Activated CD4-positive, CD25-positive, alpha-beta regulatory T cell treated with anti-CD3 and anti-CD28 coated beads, Interleukin-2, amount 50 U/mL, for 16 hours (primary cell): ENCODE results near the gene DHX29.
"Not testable (repeated sequence)": the region's sequence is repeated elsewhere in the genome, so short reads cannot be mapped to it uniquely, and the experiment has no call there.

Experiments
- DNase-seq: peaks from one replicate; pipeline ENCODE4 v3.0.0-alpha.2; 2020; ENCODE audit warnings: low read depth, low spot score

The DHX29 gene, protein sequence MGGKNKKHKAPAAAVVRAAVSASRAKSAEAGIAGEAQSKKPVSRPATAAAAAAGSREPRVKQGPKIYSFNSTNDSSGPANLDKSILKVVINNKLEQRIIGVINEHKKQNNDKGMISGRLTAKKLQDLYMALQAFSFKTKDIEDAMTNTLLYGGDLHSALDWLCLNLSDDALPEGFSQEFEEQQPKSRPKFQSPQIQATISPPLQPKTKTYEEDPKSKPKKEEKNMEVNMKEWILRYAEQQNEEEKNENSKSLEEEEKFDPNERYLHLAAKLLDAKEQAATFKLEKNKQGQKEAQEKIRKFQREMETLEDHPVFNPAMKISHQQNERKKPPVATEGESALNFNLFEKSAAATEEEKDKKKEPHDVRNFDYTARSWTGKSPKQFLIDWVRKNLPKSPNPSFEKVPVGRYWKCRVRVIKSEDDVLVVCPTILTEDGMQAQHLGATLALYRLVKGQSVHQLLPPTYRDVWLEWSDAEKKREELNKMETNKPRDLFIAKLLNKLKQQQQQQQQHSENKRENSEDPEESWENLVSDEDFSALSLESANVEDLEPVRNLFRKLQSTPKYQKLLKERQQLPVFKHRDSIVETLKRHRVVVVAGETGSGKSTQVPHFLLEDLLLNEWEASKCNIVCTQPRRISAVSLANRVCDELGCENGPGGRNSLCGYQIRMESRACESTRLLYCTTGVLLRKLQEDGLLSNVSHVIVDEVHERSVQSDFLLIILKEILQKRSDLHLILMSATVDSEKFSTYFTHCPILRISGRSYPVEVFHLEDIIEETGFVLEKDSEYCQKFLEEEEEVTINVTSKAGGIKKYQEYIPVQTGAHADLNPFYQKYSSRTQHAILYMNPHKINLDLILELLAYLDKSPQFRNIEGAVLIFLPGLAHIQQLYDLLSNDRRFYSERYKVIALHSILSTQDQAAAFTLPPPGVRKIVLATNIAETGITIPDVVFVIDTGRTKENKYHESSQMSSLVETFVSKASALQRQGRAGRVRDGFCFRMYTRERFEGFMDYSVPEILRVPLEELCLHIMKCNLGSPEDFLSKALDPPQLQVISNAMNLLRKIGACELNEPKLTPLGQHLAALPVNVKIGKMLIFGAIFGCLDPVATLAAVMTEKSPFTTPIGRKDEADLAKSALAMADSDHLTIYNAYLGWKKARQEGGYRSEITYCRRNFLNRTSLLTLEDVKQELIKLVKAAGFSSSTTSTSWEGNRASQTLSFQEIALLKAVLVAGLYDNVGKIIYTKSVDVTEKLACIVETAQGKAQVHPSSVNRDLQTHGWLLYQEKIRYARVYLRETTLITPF (N-terminal part only)

GRCh38 chr5:55307383-55308253, at the start of gene DHX29, which contains the start of gene MTREX:
Gene DHX29 (minus strand): TSS chr5:55307694. CDS start chr5:55307573, 121 bp downstream.
Gene MTREX (plus strand): TSS chr5:55307989. CDS start chr5:55308014, 25 bp downstream.
- DNase-seq, result peak; percentile 79

GRCh38 chr5:55356896-55357295, 49.4 kb upstream of the DHX29 start:
- DNase-seq, result no peak

DNA sequence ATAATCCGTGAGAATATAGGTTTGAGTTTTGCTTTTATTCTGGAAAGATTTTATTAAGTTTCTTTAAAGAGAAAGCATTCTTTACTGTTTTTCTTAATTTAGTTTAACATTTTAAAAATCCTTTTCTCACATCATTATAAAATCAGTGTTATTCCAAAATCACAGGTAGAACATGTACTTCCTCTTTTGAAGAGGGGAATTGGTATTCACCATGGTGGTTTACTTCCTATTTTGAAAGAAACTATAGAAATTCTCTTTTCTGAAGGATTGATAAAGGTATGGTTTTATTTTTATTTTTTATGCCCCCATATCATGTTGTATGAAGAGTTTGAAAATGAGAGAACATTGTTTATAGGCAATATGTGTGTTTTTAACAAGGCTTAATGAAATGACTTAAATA, 43.3 kb upstream of the DHX29 start:
- no peak for DNase-seq

DNA sequence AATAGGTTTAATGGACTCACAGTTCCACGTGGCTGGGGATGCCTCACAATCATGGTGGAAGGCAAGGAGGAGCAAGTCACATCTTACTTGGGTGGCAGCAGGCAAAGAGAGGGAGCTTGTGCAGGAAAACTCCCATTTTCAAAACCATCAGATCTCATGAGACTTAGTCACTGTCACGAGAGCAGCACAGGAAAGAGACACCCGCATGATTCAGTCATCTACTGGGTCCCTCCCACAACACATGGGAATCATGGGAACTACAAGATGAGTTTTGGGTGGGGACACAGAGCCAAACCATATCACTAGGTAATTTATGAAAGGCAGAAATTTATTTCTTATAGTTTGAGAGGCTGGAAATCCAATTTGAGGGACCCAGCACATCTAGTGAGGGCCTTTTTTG, 40.3 kb upstream of the DHX29 start:
- no peak for DNase-seq

- DNase-seq, result no peak
Observed at GRCh38 chr5:55345327-55345726, 37.8 kb upstream of the DHX29 start.

DNA sequence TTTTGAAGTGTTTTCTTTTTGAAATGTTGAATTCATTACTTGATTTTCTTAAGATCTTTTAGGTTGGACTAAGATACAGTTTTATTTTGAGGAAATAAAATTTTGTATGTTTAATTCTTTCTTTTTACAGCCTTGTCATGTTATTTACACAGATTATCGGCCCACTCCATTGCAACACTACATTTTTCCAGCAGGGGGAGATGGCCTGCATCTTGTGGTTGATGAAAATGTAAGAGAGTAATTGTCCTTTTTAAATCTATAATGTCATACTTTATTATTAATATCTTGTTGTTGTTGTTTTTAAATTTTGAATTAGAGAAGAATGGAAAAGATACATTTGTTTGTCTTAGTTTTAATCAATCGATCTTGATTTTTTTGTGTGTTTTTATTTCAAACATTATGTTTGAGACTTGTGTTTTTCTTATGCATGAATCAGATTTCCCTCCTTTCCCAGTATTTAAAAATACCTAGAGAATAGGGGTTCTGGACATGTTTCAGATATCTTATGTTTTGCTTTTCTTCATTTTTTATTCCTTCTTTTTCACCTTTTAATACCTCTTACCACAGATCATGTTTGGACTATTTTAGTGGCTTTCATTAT, 37.0 kb upstream of the DHX29 start:
- DNase-seq, result peak; percentile 30

DNA sequence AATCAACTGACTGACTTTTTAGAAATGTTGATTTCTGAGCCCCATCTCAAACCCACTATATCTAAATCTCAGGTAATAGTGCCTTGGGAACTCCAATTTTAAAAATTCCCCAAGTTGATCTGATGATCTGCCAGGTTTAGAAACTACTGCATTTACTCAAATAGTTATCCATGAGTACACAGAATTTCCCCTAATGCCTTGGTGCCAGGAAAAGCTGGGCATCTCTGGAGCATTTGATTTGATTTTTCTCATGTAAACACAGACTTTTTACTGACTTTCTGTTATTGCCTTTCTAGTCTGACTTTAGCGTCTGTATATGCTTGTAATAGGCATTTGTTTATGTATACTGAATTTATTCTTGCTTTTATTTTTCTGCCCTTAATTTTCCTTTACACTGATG, 36.1 kb upstream of the DHX29 start:
- DNase-seq, result no peak

GRCh38 chr5:55343107-55343506, 35.6 kb upstream of the DHX29 start:
- DNase-seq, result no peak

- no peak for DNase-seq
Observed at GRCh38 chr5:55338810-55339243, 31.3 kb upstream of the DHX29 start.

DNA sequence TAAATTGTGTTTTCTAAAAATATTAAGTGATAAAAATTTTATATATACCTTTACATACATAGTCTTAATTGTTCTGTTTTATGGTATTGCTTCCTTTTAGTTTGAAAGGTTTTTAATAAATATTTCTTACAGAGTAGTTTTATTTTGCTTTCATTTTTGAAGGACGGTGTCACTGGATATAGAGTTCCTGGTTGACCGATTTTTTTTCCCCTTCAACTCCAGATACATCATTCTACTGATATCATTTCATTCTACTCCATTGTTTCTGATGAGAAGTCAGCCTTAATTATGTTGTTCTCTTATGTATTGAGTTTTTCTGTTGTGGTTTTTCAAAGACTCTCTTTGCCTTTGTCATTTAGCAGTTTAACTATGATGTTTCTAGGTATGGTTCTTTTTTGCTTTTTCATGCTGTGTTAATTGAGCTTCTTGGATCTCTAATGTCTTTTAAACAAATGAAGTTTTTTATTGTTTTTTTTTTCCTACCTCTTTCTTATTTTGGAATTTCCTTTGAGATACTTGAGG, 30.7 kb upstream of the DHX29 start:
- DNase-seq, result no peak

DNA sequence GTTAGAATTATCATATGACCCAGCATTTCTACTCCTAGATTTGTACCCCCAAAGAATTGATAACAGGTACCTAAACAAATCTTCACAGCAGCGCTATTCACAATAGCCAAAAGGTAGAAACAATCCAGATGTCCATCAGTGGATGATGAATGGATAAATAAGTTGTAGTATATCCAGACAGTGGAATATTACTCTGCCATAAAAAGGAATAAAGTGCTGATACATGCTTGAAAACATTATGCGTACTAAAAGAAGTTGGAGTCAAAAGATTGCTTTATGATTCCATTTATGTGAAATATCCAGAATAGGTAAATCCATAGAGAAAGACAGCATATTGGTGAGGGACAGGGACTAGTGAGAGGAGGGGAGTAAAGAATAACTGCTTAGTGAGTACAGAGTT, 26.3 kb upstream of the DHX29 start:
- no peak for DNase-seq

DNA sequence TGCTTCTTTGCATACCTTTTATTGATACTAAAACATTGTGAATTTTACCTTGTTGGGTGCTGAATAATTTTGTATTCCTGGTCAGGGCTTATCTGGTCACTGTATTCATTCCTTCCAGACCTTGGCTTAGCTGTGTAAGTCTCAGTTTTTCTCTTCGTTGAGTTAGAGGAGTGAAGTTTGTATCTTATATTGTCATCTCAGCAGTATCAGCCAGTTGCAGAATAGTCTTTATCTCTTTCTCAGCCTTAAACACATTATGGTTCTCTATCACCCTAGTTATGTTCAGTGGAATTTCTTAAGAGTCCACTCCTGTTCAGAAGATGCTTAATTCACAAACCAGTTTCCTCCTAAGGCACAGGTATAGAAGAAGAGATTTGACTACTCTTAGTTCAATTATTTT, 25.5 kb upstream of the DHX29 start:
- DNase-seq, result no peak

DNA sequence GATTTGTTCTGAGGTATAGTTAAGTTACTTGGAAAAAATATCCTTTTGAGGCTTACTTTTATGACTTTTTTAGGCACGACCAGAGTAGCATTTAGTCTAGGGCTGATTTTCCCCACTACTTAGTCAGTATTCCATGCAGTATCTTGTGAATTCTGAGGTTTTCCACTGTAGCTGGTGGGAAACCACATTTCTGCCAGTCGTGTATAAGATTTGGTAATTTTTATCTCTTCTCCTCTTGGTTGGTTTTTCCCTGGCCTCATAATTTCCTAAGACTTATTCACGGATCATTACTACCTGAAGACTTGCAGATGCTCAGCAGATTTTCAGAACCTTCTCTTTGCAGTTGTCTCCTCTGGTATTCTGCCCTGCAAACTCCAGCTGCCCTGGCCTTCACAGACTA, 23.8 kb upstream of the DHX29 start:
- no peak for DNase-seq

GRCh38 chr5:55327281-55327680, 19.8 kb upstream of the DHX29 start:
- no peak for DNase-seq

- DNase-seq, result no peak
Observed at GRCh38 chr5:55325621-55326020, 18.1 kb upstream of the DHX29 start.

GRCh38 chr5:55324815-55325418, 17.4 kb upstream of the DHX29 start:
- no peak for DNase-seq

DNA sequence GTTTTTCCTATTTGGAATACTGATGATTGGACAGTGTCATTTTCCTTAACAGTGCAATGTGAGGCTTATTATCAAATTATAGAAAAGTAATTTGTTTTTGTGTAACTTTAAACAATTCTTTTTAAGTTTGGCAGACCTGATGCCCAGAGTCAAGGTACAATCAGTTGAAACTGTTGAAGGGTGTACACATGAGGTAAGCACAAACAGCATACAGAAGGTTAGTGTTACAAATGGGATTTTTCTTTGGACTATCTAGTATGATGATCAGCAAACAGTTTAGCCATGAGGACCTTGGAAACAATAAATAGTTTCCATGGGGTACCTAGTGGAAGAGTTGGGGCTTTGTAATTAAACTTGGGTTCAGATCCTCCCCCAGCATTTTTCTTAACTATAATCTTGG, 16.5 kb upstream of the DHX29 start:
- no peak for DNase-seq

GRCh38 chr5:55320571-55320970, 13.1 kb upstream of the DHX29 start:
- no peak for DNase-seq

GRCh38 chr5:55319491-55319890, 12.0 kb upstream of the DHX29 start:
- DNase-seq, result no peak

DNA sequence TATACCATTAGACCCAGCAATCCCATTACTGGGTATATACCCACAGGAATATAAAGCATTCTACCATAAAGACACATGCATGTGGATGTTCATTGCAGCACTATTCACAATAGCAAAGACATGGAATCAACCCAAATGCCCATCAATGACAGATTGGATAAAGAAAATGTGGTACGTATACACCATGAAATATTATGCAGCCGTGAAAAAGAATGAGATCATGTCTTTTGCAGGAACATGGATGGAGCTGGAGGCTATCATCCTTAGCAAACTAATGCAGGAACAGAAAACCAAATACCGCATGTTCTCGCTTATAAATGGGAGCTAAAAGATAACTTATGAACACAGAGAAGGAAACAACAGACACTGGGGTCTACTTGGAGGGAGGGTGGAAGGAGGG, 10.7 kb upstream of the DHX29 start:
- DNase-seq, result not testable (repeated sequence)
